Stimulated activated CD4-positive, alpha-beta T cell treated with anti-CD3 and anti-CD28 coated beads, Interleukin-2, amount 100 ng/mL, for 48 hours (primary cell): ENCODE measurements around the gene CEP68.
"Not testable (repeated sequence)": the region's sequence is repeated elsewhere in the genome, so short reads cannot be mapped to it uniquely, and the experiment has no call there.

ENCODE experiments used
- DNase-seq, 2 donors: peaks; one replicate each; pipeline ENCODE4 v3.0.0-alpha.2; 2020

The CEP68 gene

DNA sequence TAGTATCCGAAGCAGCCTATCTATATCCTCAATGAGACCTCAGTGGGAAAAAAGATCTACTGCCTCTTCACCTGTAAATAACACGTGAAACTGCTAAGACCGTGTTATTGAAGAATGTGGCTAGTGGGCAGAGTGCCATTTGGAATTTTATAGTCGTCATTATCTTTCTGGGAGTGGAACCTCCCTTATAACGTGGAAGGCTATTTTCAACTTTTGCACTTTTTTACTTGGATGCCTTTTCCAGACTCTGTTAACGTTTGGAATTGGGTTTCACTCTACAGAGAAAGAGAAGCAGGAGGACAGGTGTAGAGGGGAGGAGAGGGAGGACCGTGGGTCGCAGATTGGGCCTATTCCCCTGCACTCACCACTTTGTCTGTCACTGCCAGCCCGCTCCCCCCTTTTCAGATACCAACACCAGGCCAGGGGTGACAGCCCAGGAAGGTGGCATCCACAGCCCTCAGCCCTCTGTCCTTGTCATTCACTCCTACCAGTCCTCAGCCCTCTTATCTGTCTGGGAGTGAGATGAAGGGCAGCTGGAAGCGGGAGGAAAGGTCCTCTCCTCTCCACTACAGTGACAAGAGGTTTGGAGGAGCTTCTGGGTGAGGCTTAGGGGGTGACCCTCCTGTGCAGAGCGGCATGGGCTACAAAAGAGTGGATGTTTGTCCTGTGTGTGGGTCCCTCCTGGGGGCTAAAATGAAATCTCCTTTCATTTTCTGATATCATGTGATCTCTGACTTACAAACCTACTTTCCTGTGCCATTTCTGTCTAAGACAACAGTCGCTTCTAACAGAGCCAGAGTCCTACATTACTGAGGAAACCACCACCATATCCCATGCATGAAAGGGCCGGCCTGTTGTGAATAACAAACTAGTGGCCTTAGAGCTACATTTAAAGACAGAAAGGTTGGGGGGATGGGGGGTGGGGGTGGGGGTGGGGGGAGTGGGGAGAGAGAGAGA is 23.9 kb upstream of the CEP68 start:
- DNase-seq, result no peak

DNA sequence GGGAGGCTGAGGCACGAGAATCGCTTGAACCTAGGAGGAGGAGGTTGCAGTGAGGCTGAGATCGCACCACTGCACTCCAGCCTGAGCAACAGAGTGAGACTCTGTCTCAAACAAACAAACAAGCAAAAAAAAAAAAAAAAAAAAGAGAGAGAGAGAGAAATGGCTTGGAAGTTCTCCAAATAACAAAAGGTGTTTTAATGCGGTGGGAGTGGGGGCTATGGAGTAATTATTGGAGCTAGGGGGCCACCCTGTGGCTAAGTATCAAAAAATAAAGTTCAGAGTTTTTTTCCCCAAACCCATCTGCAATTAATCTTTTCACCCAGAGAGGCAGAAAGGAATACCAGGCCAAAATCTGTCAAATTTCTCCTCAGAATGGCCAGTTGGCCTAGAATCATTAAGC is 23.0 kb upstream of the CEP68 start:
- no peak for DNase-seq

DNA sequence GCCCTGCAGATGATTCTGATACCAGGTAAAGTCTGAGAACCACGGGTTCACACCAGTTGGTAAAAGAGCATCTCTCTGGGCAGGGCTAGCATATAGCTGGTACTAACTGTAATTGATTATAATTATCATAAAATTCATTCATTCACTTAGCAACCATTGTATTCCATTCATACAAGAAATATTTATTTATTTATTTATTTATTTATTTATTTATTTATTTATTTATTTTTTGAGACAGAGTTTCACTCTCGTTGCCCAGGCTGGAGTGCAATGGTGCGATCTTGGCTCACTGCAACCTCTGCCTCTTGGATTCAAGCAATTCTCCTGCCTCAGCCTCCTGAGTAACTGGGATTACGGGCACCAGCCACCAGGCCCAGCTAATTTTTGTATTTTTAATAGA is 22.5 kb upstream of the CEP68 start:
- not testable (repeated sequence) for DNase-seq

DNA sequence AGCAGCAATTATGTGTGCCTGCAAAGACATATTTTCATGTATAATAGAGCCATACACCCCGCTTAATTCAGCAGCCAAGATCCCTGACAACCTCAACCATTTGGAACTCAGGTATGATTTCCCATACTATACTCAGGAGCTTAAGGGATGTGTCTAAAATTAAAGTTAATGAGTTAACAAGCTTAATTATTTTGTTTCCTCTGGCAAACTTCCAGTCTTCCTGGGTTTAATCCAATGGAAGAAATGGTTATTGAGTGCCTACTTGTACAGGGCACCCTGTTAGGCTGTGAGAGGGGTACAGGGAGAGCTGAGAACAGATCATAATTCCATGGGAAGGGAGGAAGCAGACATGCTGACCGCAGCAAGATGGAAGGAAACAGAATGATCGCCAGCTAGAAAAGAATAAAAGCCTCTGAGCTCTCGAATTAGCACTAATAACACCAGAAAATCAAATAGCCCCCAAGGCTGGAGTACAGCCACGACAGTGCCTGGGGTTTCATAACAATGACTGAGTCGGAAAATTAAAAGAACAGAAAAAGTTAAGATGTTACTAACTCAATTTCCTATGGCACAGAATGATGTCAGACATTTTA is 20.8 kb upstream of the CEP68 start:
- DNase-seq, result no peak

DNA sequence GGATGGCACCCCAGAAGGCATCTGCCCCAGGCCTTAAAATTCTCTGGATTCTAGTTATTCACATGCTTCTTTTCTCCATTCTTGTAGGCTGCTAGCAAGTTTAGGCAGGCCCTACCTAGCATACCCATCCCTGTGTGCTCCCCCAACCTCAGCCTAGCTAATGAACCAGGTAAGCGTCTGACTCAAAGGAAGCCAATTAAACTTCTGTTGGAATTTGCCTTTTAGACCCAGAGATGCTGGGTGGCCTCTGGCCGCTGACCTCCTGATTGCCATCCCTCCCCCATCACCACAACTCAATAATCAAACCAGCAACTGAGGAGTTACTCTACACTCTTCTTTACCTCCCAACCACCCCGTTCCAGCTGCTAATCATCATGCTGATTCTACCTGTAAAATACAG is 19.0 kb upstream of the CEP68 start:
- DNase-seq, result no peak

DNA sequence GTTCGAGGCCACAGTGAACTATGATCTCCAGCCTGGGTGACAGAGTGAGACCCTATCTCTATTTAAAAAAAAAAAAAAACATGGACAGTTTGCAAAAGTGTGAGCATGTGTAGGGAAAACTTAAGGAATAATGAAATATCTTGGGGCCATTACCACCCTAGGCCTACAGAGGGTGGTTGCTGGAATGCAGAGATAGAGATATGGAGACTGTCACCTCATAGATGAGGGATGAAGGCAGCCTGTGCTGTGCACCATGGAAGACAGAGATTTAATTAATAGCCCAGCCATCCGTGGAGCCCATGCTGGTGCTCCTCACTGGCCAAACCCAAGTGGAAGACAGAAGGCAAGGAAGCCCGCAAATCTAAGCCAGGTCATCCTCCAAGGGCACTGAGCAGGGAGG is 16.6 kb upstream of the CEP68 start:
- no peak for DNase-seq

DNA sequence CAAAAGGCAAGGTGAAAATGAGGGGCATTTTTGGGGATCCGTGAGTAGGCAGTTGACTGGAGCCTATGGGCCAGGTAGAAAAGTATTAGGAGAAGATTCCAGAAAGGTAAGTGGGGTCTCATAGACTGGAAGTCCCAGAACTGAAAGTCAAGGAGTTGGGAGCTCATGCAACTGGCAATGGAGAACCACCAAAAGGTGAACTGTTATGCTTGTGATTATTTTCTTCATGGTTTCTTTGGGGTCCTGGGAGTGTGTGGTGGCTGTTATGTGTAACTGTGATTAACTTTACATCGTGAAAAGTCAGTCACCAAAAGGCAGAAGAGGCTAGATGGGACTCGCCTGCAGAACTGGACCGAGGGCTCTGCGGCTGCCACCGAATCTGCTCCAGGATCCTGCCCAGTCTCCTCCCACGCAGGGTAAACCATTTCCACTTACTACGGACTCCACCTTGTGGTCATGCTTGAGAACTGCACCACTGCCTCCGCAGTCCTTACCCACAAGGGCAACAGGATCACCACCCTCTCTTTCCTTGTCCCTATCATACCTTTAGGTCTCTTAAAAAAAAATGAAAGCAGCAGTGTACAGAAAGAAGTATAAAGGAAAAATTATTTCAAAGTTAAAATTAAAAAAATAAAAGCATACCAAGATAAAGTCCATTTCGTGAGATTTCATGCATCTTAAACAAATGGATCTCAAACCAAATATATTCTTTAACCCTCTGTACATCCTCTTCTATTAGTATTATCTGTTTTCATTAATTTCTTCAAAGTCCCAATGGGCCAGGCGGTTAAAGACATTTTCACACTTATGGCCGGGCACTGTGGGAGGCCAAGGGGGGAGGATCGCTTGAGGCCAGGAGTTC is 15.6 kb upstream of the CEP68 start:
- DNase-seq, result peak; percentile 72 to 73

DNA sequence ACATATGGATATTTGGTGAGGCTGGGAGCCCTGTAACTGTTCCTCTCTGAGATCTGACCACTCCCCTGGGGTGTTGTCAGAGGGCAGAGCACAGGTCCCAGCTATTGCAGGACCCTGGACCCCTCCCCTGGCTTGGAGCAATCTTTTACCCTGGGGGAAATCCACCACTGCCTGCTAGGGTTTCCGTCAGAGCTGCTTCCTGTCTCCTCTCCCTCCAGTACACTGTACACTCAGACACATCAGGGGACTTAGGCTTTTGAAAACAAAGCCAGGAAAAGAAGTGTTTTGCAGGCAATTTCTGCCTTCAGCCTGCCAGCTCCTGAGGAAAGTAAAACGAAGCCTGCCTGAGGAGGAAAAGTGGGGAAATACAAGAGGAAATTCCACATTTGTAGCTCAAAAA is 13.2 kb upstream of the CEP68 start:
- DNase-seq, result no peak

DNA sequence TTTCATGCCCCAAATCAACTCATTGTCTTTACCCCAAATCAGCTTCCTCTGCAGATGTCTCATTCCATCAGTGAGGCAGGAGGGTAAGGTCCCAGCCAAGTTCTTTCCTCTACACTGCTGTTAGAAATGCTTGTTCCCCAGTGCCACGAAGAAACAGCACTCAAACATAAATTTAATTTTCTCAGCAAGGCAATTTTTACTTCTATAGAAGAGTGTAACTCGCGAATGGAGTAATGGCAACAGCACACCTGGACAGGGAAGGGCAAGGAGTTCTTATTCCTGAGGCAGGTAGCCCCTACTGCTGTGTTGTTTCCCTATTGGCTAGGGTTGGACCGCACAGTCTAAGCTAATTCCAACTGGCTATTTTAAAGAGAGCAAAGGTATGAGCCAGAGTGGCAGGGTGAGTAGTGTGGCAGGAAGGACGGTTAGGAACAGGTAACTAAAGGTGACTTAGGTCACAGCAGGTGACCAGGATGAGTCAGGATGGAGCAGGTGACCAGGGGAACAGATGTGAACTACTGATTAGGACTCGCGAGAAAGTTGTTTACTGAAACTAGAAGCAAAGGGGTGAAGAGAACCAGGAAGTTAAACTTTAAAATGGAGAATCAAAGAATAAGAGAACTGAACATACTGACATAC is 12.0 kb upstream of the CEP68 start:
- DNase-seq, result no peak

DNA sequence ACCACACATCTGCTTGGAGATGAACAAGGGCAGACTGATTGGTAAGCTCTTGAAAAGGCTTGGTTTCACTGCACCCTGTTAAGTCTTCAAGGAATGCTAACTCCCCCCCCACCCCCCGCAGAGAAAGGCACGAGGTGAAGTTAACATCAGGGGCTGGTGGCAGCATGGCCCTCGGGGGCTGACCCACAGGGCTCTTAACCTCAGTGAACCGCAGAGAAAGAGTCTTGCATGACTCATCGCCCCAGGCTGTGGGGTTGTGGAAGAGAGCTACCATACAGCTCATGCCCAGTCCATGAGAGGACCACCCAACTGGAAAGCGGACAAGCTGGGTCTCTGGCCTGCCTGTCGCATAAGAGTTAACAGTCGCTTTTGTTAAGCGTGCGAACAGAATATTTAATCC is 10.6 kb upstream of the CEP68 start:
- no peak for DNase-seq

DNA sequence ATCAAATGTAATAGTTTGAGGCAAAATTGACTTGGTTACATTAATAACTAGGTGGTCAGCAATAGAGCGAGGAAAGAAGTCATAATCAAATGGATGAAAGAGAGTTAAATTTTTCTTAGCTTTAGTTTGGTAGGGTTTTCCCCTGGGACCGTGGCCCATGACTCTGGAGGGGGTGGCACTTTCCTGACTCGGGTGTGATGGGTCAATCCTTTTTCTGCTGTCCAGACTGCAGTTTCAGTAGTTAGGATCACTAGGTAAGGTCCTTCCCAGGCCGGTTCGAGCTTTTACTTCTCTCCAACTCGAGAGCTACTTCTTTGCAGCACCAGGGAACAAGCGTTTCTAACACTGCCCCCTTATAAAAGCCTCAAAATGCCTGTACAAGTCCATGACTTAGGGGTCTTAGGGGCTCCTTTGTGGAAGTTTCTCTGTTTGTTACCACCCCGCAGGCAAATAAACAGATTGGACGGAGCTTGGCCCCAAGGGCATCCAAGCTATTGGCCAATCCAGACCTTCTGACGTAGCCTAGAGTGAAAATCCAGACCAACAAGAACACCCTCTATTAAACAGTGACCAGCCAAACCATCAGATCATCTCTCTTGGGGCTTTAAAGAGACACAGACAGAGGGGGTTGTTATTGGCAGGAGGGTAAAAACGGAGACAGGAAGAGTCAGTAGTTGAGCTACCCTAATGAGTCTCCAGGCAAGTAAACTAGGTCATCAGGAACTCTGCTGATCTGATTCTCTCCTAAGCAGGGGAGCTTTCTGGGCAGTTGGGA is 9.4 kb upstream of the CEP68 start:
- DNase-seq, result no peak

DNA sequence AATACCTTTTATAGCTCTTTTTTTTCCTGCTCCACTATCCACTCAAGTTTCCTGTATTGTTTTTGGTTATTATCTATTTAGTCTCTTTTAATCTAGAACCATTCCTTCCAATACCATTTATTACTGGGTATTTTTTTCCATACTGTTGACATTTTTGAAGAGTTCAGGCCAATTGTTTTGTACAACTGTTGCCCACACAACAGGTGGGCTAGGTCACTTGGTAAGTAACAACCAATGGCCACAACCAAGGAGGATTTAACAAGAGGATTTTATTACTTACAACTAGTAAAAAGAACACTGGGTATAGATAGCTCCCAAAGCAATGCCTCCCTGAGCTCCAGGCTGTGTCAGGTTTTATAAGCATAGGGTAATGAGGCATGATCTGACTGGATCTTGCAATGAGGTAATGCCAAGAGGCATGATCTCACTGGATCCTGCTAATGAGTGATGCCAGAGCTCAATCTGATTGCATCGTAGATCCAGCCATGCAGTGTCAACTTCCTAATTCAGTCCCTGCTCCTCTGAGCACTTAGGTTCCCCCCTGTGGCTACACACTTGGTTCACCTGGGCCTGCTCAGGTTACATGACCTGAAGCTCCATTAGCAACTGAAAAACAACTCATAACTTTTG is 7.1 kb upstream of the CEP68 start:
- no peak for DNase-seq

DNA sequence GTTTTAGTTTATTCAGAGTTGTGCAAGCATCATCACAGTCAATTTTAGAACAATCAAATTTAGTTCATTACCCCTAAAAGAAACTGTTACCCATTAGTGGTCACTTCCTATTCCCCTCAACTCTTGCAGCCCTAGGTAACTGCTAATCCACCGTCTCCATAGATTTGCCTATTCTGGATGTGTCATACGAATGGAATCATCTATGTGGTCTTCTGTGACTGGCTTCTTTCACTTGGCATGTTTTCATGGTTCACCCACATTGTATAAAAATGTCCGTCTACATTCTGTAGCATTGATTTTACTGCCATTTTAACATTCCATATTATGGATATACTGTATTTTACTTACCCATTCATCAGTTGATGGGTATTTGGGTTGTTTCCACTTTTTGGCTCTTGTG is 5.3 kb upstream of the CEP68 start:
- no peak for DNase-seq

DNA sequence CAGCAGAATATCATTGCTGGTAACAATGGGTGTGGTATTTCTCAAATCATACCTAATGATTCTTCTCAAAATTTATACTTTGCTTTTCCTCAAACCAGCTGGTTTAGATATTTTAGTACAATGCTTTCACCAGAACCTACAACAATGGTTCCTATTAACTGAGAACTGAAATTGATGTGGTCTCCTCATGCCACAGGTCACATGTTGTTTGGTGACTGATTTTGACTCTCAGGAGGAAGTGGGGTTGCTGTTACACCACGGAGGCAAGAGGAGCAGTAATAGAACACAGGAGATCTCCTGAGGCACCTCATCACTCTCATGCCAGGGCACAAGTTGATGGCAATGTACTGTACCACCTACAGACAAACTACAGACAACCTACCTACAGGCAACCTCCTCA is 3.0 kb upstream of the CEP68 start:
- no peak for DNase-seq

DNA sequence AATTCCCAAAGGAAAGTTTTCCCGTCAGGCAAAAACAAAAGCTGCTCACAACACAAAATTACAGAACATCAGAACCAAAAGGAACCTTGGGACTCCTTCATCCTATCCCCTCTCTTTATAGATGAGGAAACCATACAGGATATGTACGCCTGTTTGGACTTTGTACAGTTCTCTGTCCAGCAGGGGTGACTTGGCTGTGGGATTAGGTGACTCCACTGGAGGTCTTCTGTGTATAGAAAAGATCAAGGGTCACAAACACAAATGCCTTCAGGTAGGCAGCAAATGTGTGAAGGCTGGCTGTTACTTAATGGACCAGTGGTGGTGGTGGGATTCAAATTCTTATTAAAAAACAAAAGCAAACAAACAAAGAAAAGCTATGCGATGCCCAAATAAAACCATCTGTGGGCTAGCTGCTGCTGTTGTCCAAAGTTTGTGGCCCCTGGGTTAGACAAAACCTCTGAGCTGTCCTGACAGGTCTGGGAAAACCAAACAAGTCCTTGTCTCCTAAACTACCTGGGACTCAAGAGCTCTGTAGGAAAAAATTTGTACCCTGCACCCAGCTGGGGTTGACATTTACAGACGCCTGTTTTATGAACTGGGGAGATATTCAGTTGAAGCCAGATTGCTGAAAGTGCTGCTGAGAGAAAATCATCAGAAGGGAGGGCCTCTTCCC is 1.3 kb upstream of the CEP68 start:
- DNase-seq, result no peak

DNA sequence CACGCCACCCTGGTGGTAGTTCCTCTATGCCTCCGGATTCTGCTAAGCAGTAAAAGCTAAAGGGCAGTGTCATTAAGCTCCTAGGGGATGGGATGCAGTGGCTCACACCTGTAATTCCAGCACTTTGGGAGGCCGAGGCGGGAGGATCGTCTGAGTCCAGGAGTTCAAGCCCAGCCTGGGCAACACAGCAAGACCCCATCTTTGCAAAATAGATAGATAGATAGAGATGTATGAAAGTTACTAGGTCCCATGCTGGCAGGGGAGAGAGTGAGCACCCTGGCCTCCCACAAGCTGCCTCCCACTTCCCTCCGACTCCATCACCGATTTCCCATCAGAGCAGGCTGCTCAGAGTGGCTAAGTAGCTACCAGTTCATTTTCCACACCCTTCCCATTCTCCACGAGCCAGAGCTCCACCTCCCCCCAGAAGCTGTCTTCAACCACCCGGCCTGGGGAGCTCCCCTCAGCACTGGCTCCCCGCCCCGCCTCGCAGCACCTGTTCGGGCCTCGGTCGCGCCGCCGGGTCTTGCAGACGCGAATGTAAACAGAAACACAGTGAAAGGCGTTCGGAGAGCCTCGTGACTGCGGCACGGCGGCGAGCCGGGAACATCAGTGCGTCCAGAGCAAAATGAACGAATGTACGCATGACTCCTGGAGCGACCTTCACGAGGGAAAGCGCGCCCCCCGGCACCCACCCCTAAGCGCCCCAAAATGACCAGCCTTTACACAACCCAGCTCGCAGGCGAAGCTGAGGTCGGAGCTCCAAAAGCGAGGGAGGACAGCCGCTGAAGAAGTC is 598 bp upstream of the CEP68 start:
- DNase-seq, result peak in 1 of 2 donors; percentile 43

DNA sequence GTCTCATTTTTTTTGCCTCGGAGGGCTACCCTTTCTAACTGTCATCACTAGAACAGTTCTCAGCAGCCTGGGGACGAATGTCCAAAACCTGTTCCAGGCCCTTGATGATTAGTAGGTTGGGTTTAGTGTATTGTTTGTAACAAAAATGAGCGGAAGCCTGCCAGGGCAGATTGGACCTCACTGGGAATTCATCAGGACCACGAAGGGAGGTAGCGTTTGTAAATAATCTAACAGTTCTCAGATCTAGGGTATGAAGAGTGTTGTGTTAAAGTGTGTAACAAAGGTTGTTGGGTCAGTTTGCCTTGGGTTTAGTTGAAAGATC is 799 bp downstream of the CEP68 start:
- no peak for DNase-seq

DNA sequence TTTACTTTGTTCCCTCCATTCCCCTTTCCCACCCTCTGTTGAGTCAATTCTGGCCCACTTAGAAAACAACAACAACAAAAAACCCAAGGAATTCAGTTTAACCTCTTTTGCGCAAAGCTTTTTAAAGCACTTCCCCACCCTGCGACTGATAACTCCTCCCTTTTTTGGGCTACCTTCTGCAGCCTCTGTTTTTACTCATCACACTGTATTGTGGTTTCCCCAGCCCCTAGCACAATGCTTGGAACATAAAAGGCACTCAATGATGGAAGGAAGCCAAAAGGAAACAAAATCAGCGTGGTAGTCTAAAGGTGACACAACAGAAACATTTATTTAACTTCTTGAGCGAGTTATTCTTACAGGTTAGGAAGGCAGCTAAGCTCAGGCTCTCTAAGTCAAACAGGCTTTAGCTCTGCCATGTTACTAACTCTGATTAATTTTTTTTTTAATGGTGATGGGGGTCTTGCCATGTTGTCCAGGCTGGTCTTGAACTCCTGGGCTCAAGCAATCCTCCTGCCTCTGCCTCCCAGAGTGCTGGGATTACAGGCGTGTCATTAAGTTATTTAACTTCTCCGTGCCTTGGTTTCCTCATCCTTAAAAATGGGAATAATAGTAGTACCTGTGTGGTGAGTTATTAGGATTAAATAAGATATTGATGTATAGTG is 1.3 kb downstream of the CEP68 start:
- peak in 1 of 2 donors; percentile 26 for DNase-seq

DNA sequence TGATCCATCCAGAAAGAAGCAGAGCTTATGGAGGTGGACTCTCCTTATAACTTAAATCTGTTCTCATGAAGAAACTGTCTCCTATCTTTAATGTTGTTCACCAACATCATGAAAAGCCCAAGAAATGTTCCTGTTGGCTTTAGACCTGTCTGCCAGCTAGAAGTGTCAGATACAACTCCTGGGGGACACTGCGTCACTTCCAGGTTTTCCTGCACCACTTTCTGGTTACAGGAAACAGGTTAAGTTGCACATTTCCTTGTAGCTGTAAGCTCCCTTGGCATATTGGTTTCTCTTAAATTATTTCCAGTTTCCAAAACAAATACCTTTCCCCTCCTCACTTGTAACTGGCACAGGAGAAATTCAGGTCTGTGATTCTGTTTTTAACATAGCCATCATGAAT is 2.9 kb downstream of the CEP68 start:
- DNase-seq, result no peak
